ENCODE results near the gene PIK3R5.

PIK3R5 gene

DNA sequence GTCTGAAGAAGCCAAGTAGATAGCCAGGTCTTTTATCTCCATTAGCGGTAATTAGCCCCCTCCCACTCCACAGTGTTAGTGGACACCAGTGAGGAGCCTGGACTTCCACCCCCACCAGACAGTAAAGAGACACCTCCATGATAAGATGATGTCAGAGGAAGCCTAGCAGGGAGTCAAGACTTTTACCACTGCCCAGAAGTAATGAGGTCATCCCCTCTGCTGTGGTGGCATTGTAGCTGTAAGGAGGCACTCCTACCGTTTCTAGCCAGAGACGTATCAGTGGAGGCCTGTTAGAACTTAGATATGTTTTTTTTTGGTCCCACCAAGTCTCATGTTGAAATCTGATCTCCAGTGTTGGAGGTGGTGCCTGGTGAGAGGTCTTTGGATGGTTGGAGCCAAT, 38.1 kb downstream of the PIK3R5 start:
- Histone ChIP-seq H3K79me2 (ENCODE audit: insufficient read depth, low read length) (peaks cover 20% of the 10 kb centered on the region), H2AFZ (ENCODE audit: low read depth, low read length) (no peak overlapping the region), H3K4me1 (ENCODE audit: insufficient read depth, low read length) (no peaks in the 10 kb centered on the region), H3K27ac (ENCODE audit: low read length) (no peak overlapping the region), H3K4me3 (ENCODE audit: low read depth in 1 of 2, low read length in 2 of 2) (no peak overlapping the region), H4K20me1 (ENCODE audit: insufficient read depth, low read length) (no peaks in the 10 kb centered on the region), H3K9me3 (ENCODE audit: insufficient read depth, low read length, severe bottlenecking) (peaks cover 48% of the 10 kb centered on the region), H3K27me3 (ENCODE audit: insufficient read depth, low read length, poor library complexity) (no peaks in the 10 kb centered on the region), H3K4me2 (ENCODE audit: insufficient read depth, low read length) (no peak overlapping the region), H3K36me3 (ENCODE audit: insufficient read depth, low read length) (peaks cover 17% of the 10 kb centered on the region; the same call in 1 of the 2 replicates), H3K9ac (ENCODE audit: low read depth, low read length) (no peak overlapping the region)
- no peak for DNase-seq
- ATAC-seq (ENCODE audit: insufficient read depth, low read depth) = no peak
- no peak for TF ChIP-seq EZH2 (IDR thresholded peaks at IDR 0.05; ENCODE audit: borderline replicate concordance, low read depth, low read length, severe bottlenecking)
- TF ChIP-seq, protein P1, sequence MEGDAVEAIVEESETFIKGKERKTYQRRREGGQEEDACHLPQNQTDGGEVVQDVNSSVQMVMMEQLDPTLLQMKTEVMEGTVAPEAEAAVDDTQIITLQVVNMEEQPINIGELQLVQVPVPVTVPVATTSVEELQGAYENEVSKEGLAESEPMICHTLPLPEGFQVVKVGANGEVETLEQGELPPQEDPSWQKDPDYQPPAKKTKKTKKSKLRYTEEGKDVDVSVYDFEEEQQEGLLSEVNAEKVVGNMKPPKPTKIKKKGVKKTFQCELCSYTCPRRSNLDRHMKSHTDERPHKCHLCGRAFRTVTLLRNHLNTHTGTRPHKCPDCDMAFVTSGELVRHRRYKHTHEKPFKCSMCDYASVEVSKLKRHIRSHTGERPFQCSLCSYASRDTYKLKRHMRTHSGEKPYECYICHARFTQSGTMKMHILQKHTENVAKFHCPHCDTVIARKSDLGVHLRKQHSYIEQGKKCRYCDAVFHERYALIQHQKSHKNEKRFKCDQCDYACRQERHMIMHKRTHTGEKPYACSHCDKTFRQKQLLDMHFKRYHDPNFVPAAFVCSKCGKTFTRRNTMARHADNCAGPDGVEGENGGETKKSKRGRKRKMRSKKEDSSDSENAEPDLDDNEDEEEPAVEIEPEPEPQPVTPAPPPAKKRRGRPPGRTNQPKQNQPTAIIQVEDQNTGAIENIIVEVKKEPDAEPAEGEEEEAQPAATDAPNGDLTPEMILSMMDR (IDR thresholded peaks at IDR 0.05; ENCODE audit: borderline replicate concordance, extremely low read depth, low read length, poor library complexity, severe bottlenecking) = no peak

DNA sequence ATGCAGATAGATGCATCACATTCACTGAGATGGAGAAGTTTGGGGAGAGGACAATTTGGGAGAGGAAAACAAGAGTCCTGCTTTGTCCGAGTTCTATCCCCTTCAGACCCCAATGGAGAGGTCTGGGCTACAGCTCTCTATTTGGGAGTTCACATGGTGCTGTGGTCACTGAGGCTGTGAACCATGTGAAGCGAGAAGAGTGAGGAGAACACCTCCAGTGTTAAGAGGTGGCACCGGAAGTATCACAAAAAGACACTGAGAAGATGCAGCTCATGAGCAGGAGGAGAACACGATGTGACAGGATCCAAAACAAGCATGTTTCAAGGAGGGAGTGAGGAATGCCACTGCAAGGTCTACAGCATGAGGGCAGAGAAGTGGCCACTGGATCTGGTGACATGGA, 39.7 kb downstream of the PIK3R5 start:
- Histone ChIP-seq H4K20me1 (ENCODE audit: insufficient read depth, low read length) (no peaks in the 10 kb centered on the region), H3K4me1 (ENCODE audit: insufficient read depth, low read length) (no peaks in the 10 kb centered on the region), H3K79me2 (ENCODE audit: insufficient read depth, low read length) (peaks cover 18% of the 10 kb centered on the region), H2AFZ (ENCODE audit: low read depth, low read length) (no peak overlapping the region), H3K9me3 (ENCODE audit: insufficient read depth, low read length, severe bottlenecking) (peaks cover 39% of the 10 kb centered on the region), H3K4me2 (ENCODE audit: insufficient read depth, low read length) (no peak overlapping the region), H3K27ac (ENCODE audit: low read length) (no peak overlapping the region), H3K4me3 (ENCODE audit: low read depth in 1 of 2, low read length in 2 of 2) (no peak overlapping the region), H3K36me3 (ENCODE audit: insufficient read depth, low read length) (peaks cover 19% of the 10 kb centered on the region; the same call in 1 of the 2 replicates), H3K27me3 (ENCODE audit: insufficient read depth, low read length, poor library complexity) (no peaks in the 10 kb centered on the region), H3K9ac (ENCODE audit: low read depth, low read length) (no peak overlapping the region)
- ATAC-seq (ENCODE audit: insufficient read depth, low read depth) (no peak), DNase-seq (no peak)
- no peak for TF ChIP-seq EZH2 (IDR thresholded peaks at IDR 0.05; ENCODE audit: borderline replicate concordance, low read depth, low read length, severe bottlenecking)
- TF ChIP-seq, protein P1 (IDR thresholded peaks at IDR 0.05; ENCODE audit: borderline replicate concordance, extremely low read depth, low read length, poor library complexity, severe bottlenecking) = no peak

DNA sequence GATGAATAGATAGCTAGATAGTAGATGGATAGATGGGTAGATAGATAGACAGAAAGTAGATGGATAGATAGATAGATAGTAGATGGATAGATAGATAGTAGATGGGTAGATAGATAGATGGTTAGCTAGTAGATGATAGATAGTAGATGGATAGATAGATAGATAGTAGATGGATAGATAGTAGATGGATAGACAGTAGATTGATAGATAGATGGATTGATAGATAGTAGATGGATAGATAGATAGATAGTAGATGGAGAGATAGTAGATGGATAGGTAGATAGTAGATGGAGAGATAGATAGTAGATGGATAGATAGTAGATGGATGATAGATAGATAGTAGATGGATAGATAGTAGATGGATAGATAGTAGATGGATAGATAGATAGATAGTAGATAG, 40.4 kb downstream of the PIK3R5 start:
- DNase-seq = no peak
- no peak overlapping the region for H3K27ac ChIP-seq (ENCODE audit: low read length)
- no peak overlapping the region for H3K4me2 ChIP-seq (ENCODE audit: insufficient read depth, low read length)
- peaks cover 36% of the 10 kb centered on the region for H3K9me3 ChIP-seq (ENCODE audit: insufficient read depth, low read length, severe bottlenecking)
- no peak overlapping the region for H2AFZ ChIP-seq (ENCODE audit: low read depth, low read length)
- ATAC-seq (ENCODE audit: insufficient read depth, low read depth) = no peak
- no peak overlapping the region for H3K9ac ChIP-seq (ENCODE audit: low read depth, low read length)
- H3K27me3 ChIP-seq (ENCODE audit: insufficient read depth, low read length, poor library complexity) = no peaks in the 10 kb centered on the region
- no peaks in the 10 kb centered on the region for H4K20me1 ChIP-seq (ENCODE audit: insufficient read depth, low read length)
- no peaks in the 10 kb centered on the region for H3K4me1 ChIP-seq (ENCODE audit: insufficient read depth, low read length)
- no peak overlapping the region for H3K4me3 ChIP-seq (ENCODE audit: low read depth in 1 of 2, low read length in 2 of 2)
- TF ChIP-seq EZH2 (IDR thresholded peaks at IDR 0.05; ENCODE audit: borderline replicate concordance, low read depth, low read length, severe bottlenecking) = no peak
- TF ChIP-seq, protein P1 (IDR thresholded peaks at IDR 0.05; ENCODE audit: borderline replicate concordance, extremely low read depth, low read length, poor library complexity, severe bottlenecking) = no peak
- H3K36me3 ChIP-seq (ENCODE audit: insufficient read depth, low read length) = peaks cover 14% of the 10 kb centered on the region; the same call in 1 of the 2 replicates
- H3K79me2 ChIP-seq (ENCODE audit: insufficient read depth, low read length) = peaks cover 21% of the 10 kb centered on the region

DNA sequence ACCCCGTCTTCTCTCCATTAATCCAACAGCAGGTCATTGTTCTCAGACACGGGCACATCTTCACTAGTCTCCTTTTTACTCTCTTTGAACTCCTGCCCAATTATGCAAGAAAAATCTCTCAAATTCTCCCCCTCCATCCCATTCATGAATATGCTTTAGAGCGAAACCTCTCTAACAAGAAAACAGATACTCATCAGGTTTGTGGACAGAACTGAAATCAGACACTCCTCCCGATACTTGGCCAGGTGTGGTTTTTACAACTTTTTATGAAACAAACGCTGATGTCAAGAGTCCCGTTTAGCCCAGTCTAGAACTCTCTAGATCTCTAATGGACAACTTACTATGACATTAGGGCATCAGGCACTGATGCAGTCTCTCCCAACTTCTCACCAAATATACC, 40.9 kb downstream of the PIK3R5 start:
- no peak overlapping the region for H2AFZ ChIP-seq (ENCODE audit: low read depth, low read length)
- H3K27me3 ChIP-seq (ENCODE audit: insufficient read depth, low read length, poor library complexity) = no peaks in the 10 kb centered on the region
- peaks cover 32% of the 10 kb centered on the region for H3K9me3 ChIP-seq (ENCODE audit: insufficient read depth, low read length, severe bottlenecking)
- no peaks in the 10 kb centered on the region for H3K4me1 ChIP-seq (ENCODE audit: insufficient read depth, low read length)
- no peak overlapping the region for H3K4me2 ChIP-seq (ENCODE audit: insufficient read depth, low read length)
- no peak overlapping the region for H3K9ac ChIP-seq (ENCODE audit: low read depth, low read length)
- TF ChIP-seq EZH2 (IDR thresholded peaks at IDR 0.05; ENCODE audit: borderline replicate concordance, low read depth, low read length, severe bottlenecking) = no peak
- TF ChIP-seq, protein P1 (IDR thresholded peaks at IDR 0.05; ENCODE audit: borderline replicate concordance, extremely low read depth, low read length, poor library complexity, severe bottlenecking) = no peak
- ATAC-seq (ENCODE audit: insufficient read depth, low read depth) (no peak), DNase-seq (no peak)
- peaks cover 18% of the 10 kb centered on the region for H3K79me2 ChIP-seq (ENCODE audit: insufficient read depth, low read length)
- H3K4me3 ChIP-seq (ENCODE audit: low read depth in 1 of 2, low read length in 2 of 2) = no peak overlapping the region
- peaks cover 14% of the 10 kb centered on the region; the same call in 1 of the 2 replicates for H3K36me3 ChIP-seq (ENCODE audit: insufficient read depth, low read length)
- no peaks in the 10 kb centered on the region for H4K20me1 ChIP-seq (ENCODE audit: insufficient read depth, low read length)
- H3K27ac ChIP-seq (ENCODE audit: low read length) = no peak overlapping the region

Data from DND-41 (cell line).